Hematopoietic multipotent progenitor cell treated with erythropoietin and hydrocortisone succinate and interleukin-3 and kit ligand, for 15 days (in vitro differentiated cells): ENCODE data around the gene ATL1.
A peak's percentile ranks its signal among the peaks of the same experiment; 100 is the strongest.
"Not testable (repeated sequence)": the region's sequence is repeated elsewhere in the genome, so short reads cannot be mapped to it uniquely, and the experiment has no call there.

Experiments used
- DNase-seq: peaks from one replicate; pipeline ENCODE4 v3.0.0-alpha.2; 2015; ENCODE audit warnings: low spot score

ATL1 gene

GRCh38 chr14:50534997-50535396, 24.9 kb upstream of the ATL1 start:
- DNase-seq = no peak

- not testable (repeated sequence) for DNase-seq
These were observed 21.9 kb upstream of the ATL1 start for GRCh38 chr14:50538034-50538433.

DNA sequence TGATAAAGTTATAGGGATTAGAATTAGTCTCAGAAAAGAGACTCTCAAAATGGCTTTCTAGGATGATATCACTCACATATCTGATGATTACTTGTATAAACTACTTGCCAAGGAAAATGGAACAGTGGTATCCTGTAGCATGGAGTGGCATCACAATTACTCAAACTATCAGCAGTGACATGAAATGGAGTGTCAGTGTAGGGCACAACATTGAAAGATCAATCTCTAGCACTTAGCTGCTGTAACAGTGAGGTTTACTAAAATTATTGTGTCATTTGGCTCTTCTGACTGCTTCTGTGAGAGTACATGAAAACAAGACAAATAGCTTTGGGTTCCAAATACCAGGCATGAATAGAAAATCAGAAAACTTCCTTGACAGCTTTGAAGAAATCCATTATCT, 20.9 kb upstream of the ATL1 start:
- no peak for DNase-seq

GRCh38 chr14:50541159-50541567, 18.8 kb upstream of the ATL1 start:
- DNase-seq = no peak

GRCh38 chr14:50542941-50543418, 17.0 kb upstream of the ATL1 start:
- DNase-seq = peak; percentile 56

- DNase-seq = no peak
These were observed 15.0 kb upstream of the ATL1 start for GRCh38 chr14:50544911-50545310.

DNA sequence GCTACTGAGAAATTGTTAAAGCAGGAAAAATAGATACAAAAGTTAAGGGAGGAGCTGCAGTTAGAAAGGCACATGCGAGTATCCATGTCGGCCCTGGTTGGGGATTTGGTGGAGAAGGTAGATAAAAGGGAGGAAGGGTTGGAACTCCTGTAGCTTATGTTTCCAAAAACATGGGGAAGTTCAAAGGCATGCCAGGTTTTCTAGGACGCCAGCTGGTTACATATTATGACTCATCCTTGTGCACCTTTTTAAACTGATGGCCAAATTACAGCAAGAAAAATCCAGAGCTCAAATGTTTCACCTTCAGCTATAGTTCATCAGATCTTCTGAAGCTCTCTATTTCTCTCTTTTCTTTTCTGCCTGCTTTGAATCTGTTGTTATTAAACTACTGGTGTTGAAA, 14.3 kb upstream of the ATL1 start:
- no peak for DNase-seq

GRCh38 chr14:50550294-50550693, 9.7 kb upstream of the ATL1 start:
- DNase-seq = no peak

GRCh38 chr14:50551877-50552276, 8.1 kb upstream of the ATL1 start:
- no peak for DNase-seq

- DNase-seq = not testable (repeated sequence)
These were observed 7.1 kb upstream of the ATL1 start for GRCh38 chr14:50552796-50553195.

GRCh38 chr14:50560931-50561285, 963 bp downstream of the ATL1 start:
- DNase-seq = no peak

DNA sequence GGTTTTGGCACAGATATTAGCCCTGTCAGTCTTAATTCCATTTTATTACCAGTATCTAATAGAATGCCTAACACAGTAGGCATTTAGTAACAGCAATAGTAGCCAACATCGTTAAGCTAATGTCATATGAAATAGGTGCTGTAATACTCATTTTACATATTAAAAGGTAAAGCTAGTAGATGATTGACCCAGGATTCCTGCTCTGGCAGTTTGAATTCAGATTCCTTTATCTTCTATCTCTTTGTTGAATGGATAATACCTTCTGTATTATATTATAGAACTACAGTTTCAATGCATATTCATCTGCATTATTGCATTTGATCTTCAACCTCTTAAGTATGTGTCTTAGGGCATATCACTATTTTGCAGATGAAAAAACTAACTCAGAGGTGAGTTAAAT, 2.9 kb downstream of the ATL1 start:
- no peak for DNase-seq

- no peak for DNase-seq
These were observed 9.8 kb downstream of the ATL1 start for GRCh38 chr14:50569714-50570274.

GRCh38 chr14:50573862-50574261, 13.9 kb downstream of the ATL1 start:
- DNase-seq = no peak

DNA sequence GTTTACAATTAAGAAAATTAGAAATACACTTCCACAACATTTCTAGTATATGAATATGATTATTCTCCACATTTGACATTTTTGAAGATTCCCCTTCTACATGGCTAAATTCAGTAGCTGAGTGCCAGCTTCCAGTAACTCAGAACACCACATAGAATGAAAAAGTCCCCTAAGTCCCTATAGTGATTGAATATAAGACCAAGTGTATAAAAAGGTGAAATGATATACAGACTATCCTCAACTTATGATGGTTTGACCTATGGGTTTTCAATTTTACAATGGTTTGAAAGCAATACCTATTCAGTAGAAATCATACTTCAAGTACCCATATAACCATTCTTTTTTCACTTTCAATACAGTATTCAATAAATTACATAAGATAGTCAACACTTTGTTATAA, 15.8 kb downstream of the ATL1 start:
- no peak for DNase-seq

DNA sequence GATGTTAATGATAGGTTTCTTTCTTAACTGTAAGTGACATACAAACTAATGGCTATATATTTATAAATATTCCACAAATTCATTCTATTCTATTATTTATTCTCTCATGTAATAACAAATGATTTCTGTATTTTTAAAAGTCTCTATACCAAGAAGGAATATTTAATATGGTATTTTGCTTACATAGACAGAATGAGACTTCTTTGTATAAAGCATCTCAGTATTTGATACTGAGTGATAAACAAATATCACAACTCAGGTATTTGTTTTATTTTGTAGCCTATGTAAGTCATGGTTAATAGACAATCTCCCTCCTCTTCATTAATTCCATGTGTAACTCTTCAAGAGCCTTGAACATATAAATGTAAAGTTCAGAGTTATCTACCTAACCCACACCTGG, 18.0 kb downstream of the ATL1 start:
- DNase-seq = no peak

- DNase-seq = no peak
These were observed 18.5 kb downstream of the ATL1 start for GRCh38 chr14:50578433-50578832.

DNA sequence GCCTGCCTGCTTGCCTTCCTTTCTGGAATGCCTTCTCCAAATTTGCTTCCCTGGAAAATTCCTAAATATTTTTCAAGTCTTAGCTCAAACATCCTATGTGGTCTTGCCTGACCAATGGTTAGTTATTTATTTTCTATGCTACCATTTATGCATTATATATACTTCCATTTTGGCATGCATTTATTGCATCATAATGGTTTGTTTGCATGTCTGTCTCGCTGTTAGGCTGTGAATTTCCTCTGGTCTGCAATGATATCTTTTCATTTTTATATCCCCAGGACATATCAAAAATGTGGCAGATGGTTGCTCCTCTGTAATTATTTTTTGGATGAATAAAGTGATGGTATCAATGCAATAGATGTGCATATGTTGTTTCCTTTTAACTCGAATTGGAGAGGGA, 30.5 kb downstream of the ATL1 start:
- no peak for DNase-seq

- DNase-seq = no peak
These were observed 34.8 kb downstream of the ATL1 start for GRCh38 chr14:50594577-50595316.

DNA sequence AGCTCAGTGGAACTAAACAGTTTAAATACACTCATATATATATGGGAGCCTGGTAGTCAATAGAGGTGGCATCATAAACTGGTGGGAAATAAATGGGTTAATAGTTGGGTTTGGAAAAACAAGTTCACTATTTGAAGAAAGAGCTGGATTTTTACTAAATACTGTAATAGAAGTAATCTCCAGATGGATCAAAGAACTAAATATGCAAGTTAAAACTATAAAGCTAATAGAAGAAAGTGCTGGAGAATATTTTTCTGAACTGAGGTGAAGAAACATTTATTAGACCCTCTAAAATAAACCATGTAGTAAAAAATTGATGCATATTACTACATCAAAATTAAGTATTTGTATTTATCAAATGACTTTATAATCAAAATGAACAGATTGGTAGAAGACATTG, 38.8 kb downstream of the ATL1 start:
- DNase-seq = no peak

DNA sequence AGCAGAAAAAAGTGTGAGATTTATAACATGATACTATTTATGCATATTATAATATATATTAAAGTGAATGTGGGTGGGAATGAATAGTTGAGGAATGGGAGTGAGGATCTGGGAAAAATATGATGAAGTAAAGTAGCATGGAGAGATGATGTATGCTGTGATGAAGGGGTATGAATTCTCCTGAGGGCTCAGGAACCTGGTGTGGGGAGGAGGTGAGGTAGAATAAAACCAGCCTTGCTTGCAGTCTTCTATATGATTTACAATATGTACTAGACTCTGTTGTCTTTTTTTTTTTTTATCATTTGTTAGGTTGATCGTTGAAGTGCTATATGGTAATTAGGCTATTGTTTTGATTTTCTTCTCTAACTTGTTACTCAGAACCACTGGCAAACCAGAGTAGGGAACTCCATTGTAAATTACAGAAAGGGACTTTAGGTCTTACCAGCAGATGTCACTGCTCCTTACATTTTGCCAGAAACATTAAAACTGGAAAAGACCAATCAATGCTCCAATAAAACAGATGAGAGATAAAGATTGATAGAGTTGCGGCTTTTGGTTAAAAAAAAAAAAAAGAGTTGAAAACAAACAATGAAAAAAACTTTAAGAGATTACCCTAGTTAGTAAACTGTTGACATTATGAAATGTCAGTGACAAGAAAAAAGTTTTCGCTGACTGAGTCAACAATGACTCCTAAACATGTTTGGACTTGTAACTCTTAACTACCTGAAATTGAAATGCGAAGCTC, 39.9 kb downstream of the ATL1 start:
- peak; percentile 35 for DNase-seq

GRCh38 chr14:50600849-50601248, 40.9 kb downstream of the ATL1 start:
- DNase-seq = no peak

DNA sequence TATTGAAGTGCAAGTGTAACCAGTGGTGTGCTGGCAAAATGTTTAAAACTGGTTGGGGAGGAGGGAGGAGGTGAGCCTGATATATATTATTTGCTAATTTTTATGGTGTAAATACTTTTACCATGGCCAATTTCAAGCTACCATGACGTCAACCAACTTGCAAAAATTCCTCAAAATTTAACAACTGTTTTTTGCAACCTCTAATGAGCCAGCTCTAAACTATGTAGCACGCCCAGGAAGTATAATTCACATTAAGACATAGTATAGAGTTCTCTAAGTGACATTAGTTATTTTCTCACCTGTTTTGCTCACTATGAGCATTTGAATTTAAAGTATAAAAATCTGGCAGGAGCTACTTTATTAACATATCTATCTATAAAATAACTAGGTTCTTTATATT, 41.4 kb downstream of the ATL1 start:
- DNase-seq = no peak
